ENCODE data around the gene RNF11. TPM values are rescaled to one million over a fixed set of nuclear protein-coding genes. Genes with fewer than 3 reads are reported as not detected.

The RNF11 gene
- polyA plus RNA-seq, 1 donor from 2014 or later: 210 TPM

DNA sequence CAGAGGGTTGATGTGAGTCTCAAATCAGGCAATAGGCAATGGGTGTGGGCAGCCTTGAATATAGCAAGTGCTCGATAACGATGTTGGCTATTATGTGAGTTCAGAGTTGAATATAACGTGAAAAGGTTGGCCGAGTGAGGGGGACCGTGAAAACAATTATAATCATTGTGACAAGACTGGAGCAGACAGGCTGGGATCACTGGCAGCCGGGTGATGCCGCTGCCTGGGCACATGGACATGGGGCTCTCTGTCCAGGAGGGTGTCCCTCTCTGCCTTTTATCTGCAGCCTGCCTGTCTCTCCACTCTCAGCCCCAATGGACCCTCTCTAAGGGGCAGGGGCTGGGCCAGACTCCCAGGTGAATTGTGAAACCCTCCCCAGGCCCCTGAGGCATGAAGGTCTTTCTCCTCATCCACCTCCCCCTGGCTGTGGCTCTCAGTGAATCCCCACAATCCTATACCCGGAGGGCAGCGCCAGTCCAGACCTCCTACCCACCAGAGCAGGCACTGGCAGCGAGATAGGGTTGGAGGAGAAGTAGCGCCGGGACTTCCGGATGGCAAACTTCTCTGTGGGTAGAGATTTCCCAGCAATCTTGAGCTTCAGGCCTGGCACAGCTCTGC is 57.9 kb downstream of the RNF11 start:
- no peaks in the 10 kb centered on the region for H3K79me2 ChIP-seq (replicated peaks; ENCODE audit: insufficient read depth, low read length)
- no peak for TF ChIP-seq MXI1 (conservative IDR thresholded peaks at IDR 0.05; ENCODE audit: poor library complexity, severe bottlenecking)
- no peak for TF ChIP-seq EP300 (conservative IDR thresholded peaks at IDR 0.05; ENCODE audit: poor library complexity, severe bottlenecking)
- no peak for TF ChIP-seq RAD21 (conservative IDR thresholded peaks at IDR 0.05)
- TF ChIP-seq, protein P1, sequence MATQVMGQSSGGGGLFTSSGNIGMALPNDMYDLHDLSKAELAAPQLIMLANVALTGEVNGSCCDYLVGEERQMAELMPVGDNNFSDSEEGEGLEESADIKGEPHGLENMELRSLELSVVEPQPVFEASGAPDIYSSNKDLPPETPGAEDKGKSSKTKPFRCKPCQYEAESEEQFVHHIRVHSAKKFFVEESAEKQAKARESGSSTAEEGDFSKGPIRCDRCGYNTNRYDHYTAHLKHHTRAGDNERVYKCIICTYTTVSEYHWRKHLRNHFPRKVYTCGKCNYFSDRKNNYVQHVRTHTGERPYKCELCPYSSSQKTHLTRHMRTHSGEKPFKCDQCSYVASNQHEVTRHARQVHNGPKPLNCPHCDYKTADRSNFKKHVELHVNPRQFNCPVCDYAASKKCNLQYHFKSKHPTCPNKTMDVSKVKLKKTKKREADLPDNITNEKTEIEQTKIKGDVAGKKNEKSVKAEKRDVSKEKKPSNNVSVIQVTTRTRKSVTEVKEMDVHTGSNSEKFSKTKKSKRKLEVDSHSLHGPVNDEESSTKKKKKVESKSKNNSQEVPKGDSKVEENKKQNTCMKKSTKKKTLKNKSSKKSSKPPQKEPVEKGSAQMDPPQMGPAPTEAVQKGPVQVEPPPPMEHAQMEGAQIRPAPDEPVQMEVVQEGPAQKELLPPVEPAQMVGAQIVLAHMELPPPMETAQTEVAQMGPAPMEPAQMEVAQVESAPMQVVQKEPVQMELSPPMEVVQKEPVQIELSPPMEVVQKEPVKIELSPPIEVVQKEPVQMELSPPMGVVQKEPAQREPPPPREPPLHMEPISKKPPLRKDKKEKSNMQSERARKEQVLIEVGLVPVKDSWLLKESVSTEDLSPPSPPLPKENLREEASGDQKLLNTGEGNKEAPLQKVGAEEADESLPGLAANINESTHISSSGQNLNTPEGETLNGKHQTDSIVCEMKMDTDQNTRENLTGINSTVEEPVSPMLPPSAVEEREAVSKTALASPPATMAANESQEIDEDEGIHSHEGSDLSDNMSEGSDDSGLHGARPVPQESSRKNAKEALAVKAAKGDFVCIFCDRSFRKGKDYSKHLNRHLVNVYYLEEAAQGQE (IDR thresholded peaks at IDR 0.05; ENCODE audit: borderline replicate concordance): no peak
- TF ChIP-seq EZH2 (IDR thresholded peaks at IDR 0.05; ENCODE audit: borderline replicate concordance, insufficient read depth, low read length, poor library complexity, severe bottlenecking): no peak
- TF ChIP-seq, protein P2, sequence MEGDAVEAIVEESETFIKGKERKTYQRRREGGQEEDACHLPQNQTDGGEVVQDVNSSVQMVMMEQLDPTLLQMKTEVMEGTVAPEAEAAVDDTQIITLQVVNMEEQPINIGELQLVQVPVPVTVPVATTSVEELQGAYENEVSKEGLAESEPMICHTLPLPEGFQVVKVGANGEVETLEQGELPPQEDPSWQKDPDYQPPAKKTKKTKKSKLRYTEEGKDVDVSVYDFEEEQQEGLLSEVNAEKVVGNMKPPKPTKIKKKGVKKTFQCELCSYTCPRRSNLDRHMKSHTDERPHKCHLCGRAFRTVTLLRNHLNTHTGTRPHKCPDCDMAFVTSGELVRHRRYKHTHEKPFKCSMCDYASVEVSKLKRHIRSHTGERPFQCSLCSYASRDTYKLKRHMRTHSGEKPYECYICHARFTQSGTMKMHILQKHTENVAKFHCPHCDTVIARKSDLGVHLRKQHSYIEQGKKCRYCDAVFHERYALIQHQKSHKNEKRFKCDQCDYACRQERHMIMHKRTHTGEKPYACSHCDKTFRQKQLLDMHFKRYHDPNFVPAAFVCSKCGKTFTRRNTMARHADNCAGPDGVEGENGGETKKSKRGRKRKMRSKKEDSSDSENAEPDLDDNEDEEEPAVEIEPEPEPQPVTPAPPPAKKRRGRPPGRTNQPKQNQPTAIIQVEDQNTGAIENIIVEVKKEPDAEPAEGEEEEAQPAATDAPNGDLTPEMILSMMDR (IDR thresholded peaks at IDR 0.05; ENCODE audit: poor library complexity, severe bottlenecking): no peak

DNA sequence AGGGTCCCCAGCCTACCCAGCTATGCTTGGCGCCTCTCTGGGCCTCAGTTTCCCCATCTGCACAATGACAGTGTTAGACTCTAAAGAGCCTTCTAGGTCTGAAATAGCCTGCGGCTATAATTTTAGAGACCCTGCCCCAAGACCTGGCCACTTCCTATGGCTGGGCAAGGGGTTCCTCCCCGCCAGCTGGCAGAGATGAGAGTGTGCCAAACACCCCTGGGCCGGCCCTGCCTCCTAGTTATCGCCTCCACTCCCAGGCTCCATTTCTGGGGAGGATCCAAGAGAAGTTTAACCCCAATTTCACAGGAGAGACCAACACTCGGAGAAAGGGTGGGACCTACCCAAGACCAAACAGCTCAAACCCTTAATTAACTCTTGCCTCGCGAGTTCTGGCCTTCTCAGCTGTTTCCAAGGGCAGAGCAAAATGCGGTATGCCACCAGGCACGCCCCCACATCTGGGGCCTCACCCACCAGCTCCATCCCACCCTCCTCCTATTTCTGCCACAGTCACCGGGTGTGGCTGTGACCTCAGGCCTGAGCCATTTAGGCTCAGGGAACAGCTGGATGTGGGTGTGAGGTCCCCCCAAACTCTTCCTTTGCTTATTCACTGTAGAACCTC is 58.6 kb downstream of the RNF11 start:
- H3K4me2 ChIP-seq (ENCODE audit: low read length): no peak overlapping the region
- no peak overlapping the region for H3K27ac ChIP-seq (ENCODE audit: low read length)
- H3K36me3 ChIP-seq (ENCODE audit: insufficient read depth, low read length): no peaks in the 10 kb centered on the region
- H2AFZ ChIP-seq (ENCODE audit: low read depth, low read length): no peak overlapping the region
- no peaks in the 10 kb centered on the region for H3K27me3 ChIP-seq (ENCODE audit: insufficient read depth, low read depth, low read length)
- H3F3A ChIP-seq (ENCODE audit: insufficient read depth, low read length, poor library complexity, severe bottlenecking): no peaks in the 10 kb centered on the region
- TF ChIP-seq POLR2AphosphoS5 (IDR thresholded peaks at IDR 0.05) (no peak), TAF1 (IDR thresholded peaks at IDR 0.05; ENCODE audit: low read depth) (no peak), EP300 (conservative IDR thresholded peaks at IDR 0.05; ENCODE audit: poor library complexity, severe bottlenecking) (no peak), RAD21 (conservative IDR thresholded peaks at IDR 0.05) (no peak), MXI1 (conservative IDR thresholded peaks at IDR 0.05; ENCODE audit: poor library complexity, severe bottlenecking) (no peak), SMC3 (conservative IDR thresholded peaks at IDR 0.05; ENCODE audit: poor library complexity) (no peak), EZH2 (IDR thresholded peaks at IDR 0.05; ENCODE audit: borderline replicate concordance, insufficient read depth, low read length, poor library complexity, severe bottlenecking) (no peak)
- no peaks in the 10 kb centered on the region for H4K20me1 ChIP-seq (ENCODE audit: insufficient read depth)
- no peaks in the 10 kb centered on the region for H3K9me2 ChIP-seq (ENCODE audit: insufficient read depth, low read length)
- peaks cover 4% of the 10 kb centered on the region for H3K9me3 ChIP-seq (ENCODE audit: low read length)
- H3K79me2 ChIP-seq (replicated peaks; ENCODE audit: insufficient read depth, low read length): no peaks in the 10 kb centered on the region
- no peak overlapping the region for H3K9ac ChIP-seq (ENCODE audit: low read length)
- H3K4me3 ChIP-seq (ENCODE audit: low read length): no peak overlapping the region

More for the DNA sequence above, 57.9 kb downstream of the RNF11 start:
- H3K9me3 ChIP-seq (ENCODE audit: low read length): peaks cover 4% of the 10 kb centered on the region
- no peaks in the 10 kb centered on the region for H3K27me3 ChIP-seq (ENCODE audit: insufficient read depth, low read depth, low read length)
- no peak overlapping the region for H3K4me3 ChIP-seq (ENCODE audit: low read length)
- H3K36me3 ChIP-seq (ENCODE audit: insufficient read depth, low read length): no peaks in the 10 kb centered on the region
- H2AFZ ChIP-seq (ENCODE audit: low read depth, low read length): no peak overlapping the region
- H3K9ac ChIP-seq (ENCODE audit: low read length): no peak overlapping the region
- H4K20me1 ChIP-seq (ENCODE audit: insufficient read depth): no peaks in the 10 kb centered on the region
- H3K9me2 ChIP-seq (ENCODE audit: insufficient read depth, low read length): no peaks in the 10 kb centered on the region
- H3K27ac ChIP-seq (ENCODE audit: low read length): no peak overlapping the region
- no peaks in the 10 kb centered on the region for H3F3A ChIP-seq (ENCODE audit: insufficient read depth, low read length, poor library complexity, severe bottlenecking)
- no peak overlapping the region for H3K4me2 ChIP-seq (ENCODE audit: low read length)
